Measurements from ENCODE around the gene DAND5. TPM values are rescaled to one million over a fixed set of nuclear protein-coding genes. Genes with fewer than 3 reads are reported as not detected.

DAND5 gene
- total and polyA plus RNA-seq, 10 of the 15 experiments (the other 5 are each of a cell fraction or from before 2014, with no cell fraction given), result 0.06 to 0.15 (median 0.12) TPM; not detected in 5

DNA sequence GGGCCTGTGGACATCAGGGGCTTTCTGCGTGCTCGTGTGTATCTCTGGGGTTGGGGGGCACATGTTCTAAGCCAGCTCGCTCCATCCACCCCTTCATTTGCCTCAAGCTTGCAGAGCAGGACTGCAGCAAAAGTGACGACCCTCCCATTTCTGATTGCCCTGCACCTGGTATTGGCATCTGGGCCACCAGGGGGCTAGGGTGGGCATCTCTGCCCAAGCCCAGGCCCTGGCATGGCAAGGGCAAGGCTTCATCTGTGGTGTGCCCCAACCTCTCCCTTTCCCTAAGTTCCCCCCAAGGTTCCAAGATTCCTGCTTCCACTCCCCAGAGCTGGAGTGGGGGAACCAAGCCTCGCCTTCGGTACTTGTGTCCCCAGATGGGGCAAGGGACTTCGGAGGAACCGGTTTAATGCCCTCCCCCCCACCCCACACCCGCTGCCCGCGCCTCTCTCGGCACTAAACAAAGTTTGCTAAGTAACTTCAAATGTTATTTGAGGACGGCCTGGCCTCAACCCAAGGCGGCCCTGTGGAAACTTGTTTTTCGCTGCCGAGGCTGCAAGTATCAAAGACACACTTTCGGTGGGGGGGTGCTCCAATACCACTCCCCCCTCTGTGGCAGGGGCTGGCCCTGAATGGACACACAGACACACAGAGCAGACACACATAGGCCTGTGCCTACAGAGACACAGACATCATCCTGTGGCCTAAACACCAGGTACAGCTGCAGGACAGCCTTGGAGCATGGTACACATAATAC, 38.1 kb downstream of the DAND5 start:
- Histone ChIP-seq H4K20me1 (ENCODE audit: control insufficient read depth, insufficient read depth) (no peaks in the 10 kb centered on the region), H2AFZ (ENCODE audit: control insufficient read depth, low read depth, low read length) (no peak overlapping the region), H3K27ac (ENCODE audit: control insufficient read depth, insufficient read depth) (no peak overlapping the region), H3K4me3 (no peak overlapping the region), H3K79me2 (ENCODE audit: control insufficient read depth, insufficient read depth, low read length) (no peaks in the 10 kb centered on the region), H3K36me3 (ENCODE audit: control insufficient read depth in 2 of 2, insufficient read depth in 2 of 2, low read length in 1 of 2) (no peaks in the 10 kb centered on the region), H3K9me3 (replicated peaks; ENCODE audit: control insufficient read depth, insufficient read depth, low read length) (no peaks in the 10 kb centered on the region), H3K9ac (ENCODE audit: control insufficient read depth, insufficient read depth, low read length) (no peak overlapping the region), H3K4me2 (ENCODE audit: control insufficient read depth, insufficient read depth) (no peak overlapping the region), H3K4me1 (ENCODE audit: control insufficient read depth, insufficient read depth, low read length) (no peaks in the 10 kb centered on the region), H3K27me3 (replicated peaks in 1 of 2; ENCODE audit: control insufficient read depth in 2 of 2, insufficient read depth in 2 of 2, low read length in 1 of 2) (peaks cover 6 to 8% of the 10 kb centered on the region in 2 experiments)
- no TSS peak for BruUV-seq (replicated peaks)
- TF ChIP-seq, protein P1, sequence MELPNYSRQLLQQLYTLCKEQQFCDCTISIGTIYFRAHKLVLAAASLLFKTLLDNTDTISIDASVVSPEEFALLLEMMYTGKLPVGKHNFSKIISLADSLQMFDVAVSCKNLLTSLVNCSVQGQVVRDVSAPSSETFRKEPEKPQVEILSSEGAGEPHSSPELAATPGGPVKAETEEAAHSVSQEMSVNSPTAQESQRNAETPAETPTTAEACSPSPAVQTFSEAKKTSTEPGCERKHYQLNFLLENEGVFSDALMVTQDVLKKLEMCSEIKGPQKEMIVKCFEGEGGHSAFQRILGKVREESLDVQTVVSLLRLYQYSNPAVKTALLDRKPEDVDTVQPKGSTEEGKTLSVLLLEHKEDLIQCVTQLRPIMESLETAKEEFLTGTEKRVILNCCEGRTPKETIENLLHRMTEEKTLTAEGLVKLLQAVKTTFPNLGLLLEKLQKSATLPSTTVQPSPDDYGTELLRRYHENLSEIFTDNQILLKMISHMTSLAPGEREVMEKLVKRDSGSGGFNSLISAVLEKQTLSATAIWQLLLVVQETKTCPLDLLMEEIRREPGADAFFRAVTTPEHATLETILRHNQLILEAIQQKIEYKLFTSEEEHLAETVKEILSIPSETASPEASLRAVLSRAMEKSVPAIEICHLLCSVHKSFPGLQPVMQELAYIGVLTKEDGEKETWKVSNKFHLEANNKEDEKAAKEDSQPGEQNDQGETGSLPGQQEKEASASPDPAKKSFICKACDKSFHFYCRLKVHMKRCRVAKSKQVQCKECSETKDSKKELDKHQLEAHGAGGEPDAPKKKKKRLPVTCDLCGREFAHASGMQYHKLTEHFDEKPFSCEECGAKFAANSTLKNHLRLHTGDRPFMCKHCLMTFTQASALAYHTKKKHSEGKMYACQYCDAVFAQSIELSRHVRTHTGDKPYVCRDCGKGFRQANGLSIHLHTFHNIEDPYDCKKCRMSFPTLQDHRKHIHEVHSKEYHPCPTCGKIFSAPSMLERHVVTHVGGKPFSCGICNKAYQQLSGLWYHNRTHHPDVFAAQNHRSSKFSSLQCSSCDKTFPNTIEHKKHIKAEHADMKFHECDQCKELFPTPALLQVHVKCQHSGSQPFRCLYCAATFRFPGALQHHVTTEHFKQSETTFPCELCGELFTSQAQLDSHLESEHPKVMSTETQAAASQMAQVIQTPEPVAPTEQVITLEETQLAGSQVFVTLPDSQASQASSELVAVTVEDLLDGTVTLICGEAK (IDR thresholded peaks at IDR 0.05; ENCODE audit: borderline replicate concordance), result no peak
- no peak for TF ChIP-seq RB1 (IDR thresholded peaks at IDR 0.05; ENCODE audit: borderline replicate concordance)
- no peak for TF ChIP-seq CHD1 (IDR thresholded peaks at IDR 0.05; ENCODE audit: low read depth, low read length)
- TF ChIP-seq ZNF24 (IDR thresholded peaks at IDR 0.05), result no peak
- TF ChIP-seq KAT2A (conservative IDR thresholded peaks at IDR 0.05; ENCODE audit: control insufficient read depth, low read depth, low read length), result no peak
- TF ChIP-seq MYC (IDR thresholded peaks at IDR 0.05; ENCODE audit: insufficient read depth, insufficient read length, insufficient replicate concordance, low read length, severe bottlenecking), result no peak
- no peak for TF ChIP-seq BRCA1 (IDR thresholded peaks at IDR 0.05; ENCODE audit: low read depth, low read length)
- TF ChIP-seq, protein P2, sequence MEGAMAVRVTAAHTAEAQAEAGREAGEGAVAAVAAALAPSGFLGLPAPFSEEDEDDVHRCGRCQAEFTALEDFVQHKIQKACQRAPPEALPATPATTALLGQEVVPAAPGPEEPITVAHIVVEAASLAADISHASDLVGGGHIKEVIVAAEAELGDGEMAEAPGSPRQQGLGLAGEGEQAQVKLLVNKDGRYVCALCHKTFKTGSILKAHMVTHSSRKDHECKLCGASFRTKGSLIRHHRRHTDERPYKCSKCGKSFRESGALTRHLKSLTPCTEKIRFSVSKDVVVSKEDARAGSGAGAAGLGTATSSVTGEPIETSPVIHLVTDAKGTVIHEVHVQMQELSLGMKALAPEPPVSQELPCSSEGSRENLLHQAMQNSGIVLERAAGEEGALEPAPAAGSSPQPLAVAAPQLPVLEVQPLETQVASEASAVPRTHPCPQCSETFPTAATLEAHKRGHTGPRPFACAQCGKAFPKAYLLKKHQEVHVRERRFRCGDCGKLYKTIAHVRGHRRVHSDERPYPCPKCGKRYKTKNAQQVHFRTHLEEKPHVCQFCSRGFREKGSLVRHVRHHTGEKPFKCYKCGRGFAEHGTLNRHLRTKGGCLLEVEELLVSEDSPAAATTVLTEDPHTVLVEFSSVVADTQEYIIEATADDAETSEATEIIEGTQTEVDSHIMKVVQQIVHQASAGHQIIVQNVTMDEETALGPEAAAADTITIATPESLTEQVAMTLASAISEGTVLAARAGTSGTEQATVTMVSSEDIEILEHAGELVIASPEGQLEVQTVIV (IDR thresholded peaks at IDR 0.05; ENCODE audit: borderline replicate concordance, partially characterized antibody), result no peak
- TF ChIP-seq GABPA (IDR thresholded peaks at IDR 0.05; ENCODE audit: low read depth), result no peak
- TF ChIP-seq, protein P3, sequence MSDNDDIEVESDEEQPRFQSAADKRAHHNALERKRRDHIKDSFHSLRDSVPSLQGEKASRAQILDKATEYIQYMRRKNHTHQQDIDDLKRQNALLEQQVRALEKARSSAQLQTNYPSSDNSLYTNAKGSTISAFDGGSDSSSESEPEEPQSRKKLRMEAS (IDR thresholded peaks at IDR 0.05; ENCODE audit: low read depth, low read length), result no peak
- no peak for TF ChIP-seq PAX5 (IDR thresholded peaks at IDR 0.05; ENCODE audit: borderline replicate concordance, low read depth, low read length)
- no peak for TF ChIP-seq RCOR1 (conservative IDR thresholded peaks at IDR 0.05; ENCODE audit: low read depth, low read length)
- TF ChIP-seq CEBPB (IDR thresholded peaks at IDR 0.05; ENCODE audit: borderline replicate concordance in 1 of 2, low read depth in 2 of 2, low read length in 2 of 2), result no peak
- TF ChIP-seq CBFB (IDR thresholded peaks at IDR 0.05; ENCODE audit: low read depth), result no peak
- TF ChIP-seq FOS (IDR thresholded peaks at IDR 0.05; ENCODE audit: borderline replicate concordance, extremely low read depth, insufficient read length), result no peak
- TF ChIP-seq CREB1 (IDR thresholded peaks at IDR 0.05; ENCODE audit: low read depth), result no peak
- TF ChIP-seq SIX5 (IDR thresholded peaks at IDR 0.05; ENCODE audit: low read depth, low read length, severe bottlenecking), result no peak
- intact Hi-C loops (cut with micrococcal nuclease; ENCODE audit: unreplicated experiment), result no loop called here
- DNase-seq (ENCODE audit: low read depth, low spot score), result no peak
- no peak for FAIRE-seq
- ChIA-PET POLR2A (no interaction called here), CTCF (no interaction called here), SMC1A (ENCODE audit: uncharacterized antibody, unreplicated experiment) (interaction anchor here (0.6 to 0.7 kb wide), 2 partner anchors 18 to 22 kb away, joined by 3 to 5 read pairs; no protein-coding TSS in a partner anchor), RAD21 (ENCODE audit: unreplicated experiment) (interaction anchor here (1.2 kb wide), 1 partner anchor 30 kb away, joined by 3 read pairs; no protein-coding TSS in a partner anchor)
- no peak for ATAC-seq
- 31% methylated on average over 13 of the region's 17 CpGs for WGBS (ENCODE audit: insufficient coverage, insufficient replicate concordance, low lambda C conversion rate, missing lambda C conversion rate)
- in situ Hi-C loops (cut with MboI), result no loop called here

Data from GM12878 (cell line).